Stimulated activated naive B cell treated with anti-CD40 and anti-IgM and Interleukin-4, amounts not matched to agents 10 μg/mL and 1 μg/mL and 100 μg/mL, for 72 hours (primary cell): ENCODE results near the gene COL5A3.
"Not testable (repeated sequence)": the region's sequence is repeated elsewhere in the genome, so short reads cannot be mapped to it uniquely, and the experiment has no call there.

Experiments used
- ATAC-seq, 2 donors: fragments of 150-1000 bp; cut with Tn5 transposase; replicated peaks; 2 replicates each; pipeline ENCODE4 v1.10.0; 2021; ENCODE audit warnings: moderate library complexity in 1 of 2
- DNase-seq: peaks from one replicate; pipeline ENCODE4 v3.0.0; 2021
- H3K27ac Mint-ChIP-seq: one replicate; pipeline ENCODE4 v1.8.0; 2022; ENCODE audit warnings: mild to moderate bottlenecking, mixed read lengths
- H3K27me3 Mint-ChIP-seq, 2 donors: one replicate each; pipeline ENCODE4 v1.8.0; 2022; ENCODE audit warnings: mixed read lengths in 2 of 2
- H3K36me3 Mint-ChIP-seq, 2 donors: one replicate each; pipeline ENCODE4 v1.8.0; 2022; ENCODE audit warnings: mixed read lengths in 2 of 2, mild to moderate bottlenecking in 1 of 2
- H3K4me1 Mint-ChIP-seq, 2 donors: one replicate each; pipeline ENCODE4 v1.8.0; 2022; ENCODE audit warnings: mixed read lengths in 2 of 2, mild to moderate bottlenecking in 1 of 2
- H3K4me3 Mint-ChIP-seq, 2 donors: one replicate each; pipeline ENCODE4 v1.8.0; 2022; ENCODE audit warnings: mild to moderate bottlenecking in 2 of 2, mixed read lengths in 2 of 2, moderate library complexity in 1 of 2
- H3K9me3 Mint-ChIP-seq, 2 donors: one replicate each; pipeline ENCODE4 v1.8.0; 2022; ENCODE audit warnings: mixed read lengths in 2 of 2, mild to moderate bottlenecking in 1 of 2

COL5A3 gene

GRCh38 chr19:10010247-10010691 lies at the start of gene COL5A3:
Gene COL5A3, minus strand, starts transcription at chr19:10010504. Its CDS starts 119 bp downstream, at chr19:10010385.
- DNase-seq (no peak), ATAC-seq (no peak)
- no peak within 1 kb of the TSS for H3K27ac Mint-ChIP-seq
- peaks cover 60 to 79% of the 10 kb centered on the region in 2 donors for H3K27me3 Mint-ChIP-seq
- H3K4me1 Mint-ChIP-seq: peaks cover 15 to 19% of the 10 kb centered on the region in 2 donors
- no peak within 1 kb of the TSS for H3K4me3 Mint-ChIP-seq
- H3K36me3 Mint-ChIP-seq: peaks cover 7 to 14% of the 10 kb centered on the region in 2 donors
- H3K9me3 Mint-ChIP-seq: peaks cover 6 to 9% of the 10 kb centered on the region in 2 donors

GRCh38 chr19:10052602-10053360 lies 42.5 kb upstream of the COL5A3 start:
- Mint-ChIP-seq H3K36me3 (peaks cover 0 to 2% of the 10 kb centered on the region in 2 donors), H3K4me3 (no peak overlapping the region), H3K9me3 (peaks cover 3 to 7% of the 10 kb centered on the region in 2 donors), H3K27me3 (peaks cover 6 to 25% of the 10 kb centered on the region in 2 donors), H3K4me1 (peaks cover 0 to 2% of the 10 kb centered on the region in 2 donors), H3K27ac (no peak overlapping the region)
- no peak for DNase-seq
- peak in 1 of 2 donors; percentile 33 for ATAC-seq

- no peak for ATAC-seq
- DNase-seq: no peak
- no peak overlapping the region for H3K4me3 Mint-ChIP-seq
- peaks cover 15% of the 10 kb centered on the region in 2 donors for H3K9me3 Mint-ChIP-seq
- H3K27me3 Mint-ChIP-seq: peaks cover 17 to 21% of the 10 kb centered on the region in 2 donors
- H3K36me3 Mint-ChIP-seq: peaks cover 1 to 7% of the 10 kb centered on the region in 2 donors
- H3K4me1 Mint-ChIP-seq: peaks cover 0 to 2% of the 10 kb centered on the region in 2 donors
- H3K27ac Mint-ChIP-seq: no peak overlapping the region
Measured at GRCh38 chr19:10049626-10050025, 39.3 kb upstream of the COL5A3 start.

GRCh38 chr19:10045371-10045770 lies 35.1 kb upstream of the COL5A3 start:
- ATAC-seq: no peak
- no peak overlapping the region for H3K4me3 Mint-ChIP-seq
- H3K27ac Mint-ChIP-seq: peak overlapping the region; percentile 25
- H3K9me3 Mint-ChIP-seq: peaks cover 45 to 48% of the 10 kb centered on the region in 2 donors
- H3K27me3 Mint-ChIP-seq: peaks cover 19 to 34% of the 10 kb centered on the region in 2 donors
- DNase-seq: no peak
- H3K36me3 Mint-ChIP-seq: peaks cover 16 to 25% of the 10 kb centered on the region in 2 donors
- H3K4me1 Mint-ChIP-seq: peaks cover 0 to 2% of the 10 kb centered on the region in 2 donors

GRCh38 chr19:10044390-10044789 lies 34.1 kb upstream of the COL5A3 start:
- Mint-ChIP-seq H3K9me3 (peaks cover 45 to 52% of the 10 kb centered on the region in 2 donors), H3K4me1 (peaks cover 0 to 2% of the 10 kb centered on the region in 2 donors), H3K27me3 (peaks cover 20 to 35% of the 10 kb centered on the region in 2 donors), H3K36me3 (peaks cover 16 to 25% of the 10 kb centered on the region in 2 donors), H3K4me3 (no peak overlapping the region), H3K27ac (no peak overlapping the region)
- DNase-seq: no peak
- no peak for ATAC-seq

GRCh38 chr19:10043286-10043927 lies 33.1 kb upstream of the COL5A3 start:
- peaks cover 16 to 25% of the 10 kb centered on the region in 2 donors for H3K36me3 Mint-ChIP-seq
- H3K27me3 Mint-ChIP-seq: peaks cover 30 to 44% of the 10 kb centered on the region in 2 donors
- no peak overlapping the region for H3K4me3 Mint-ChIP-seq
- ATAC-seq: no peak
- no peak overlapping the region for H3K27ac Mint-ChIP-seq
- peak; percentile 20 for DNase-seq
- peaks cover 47 to 48% of the 10 kb centered on the region in 2 donors for H3K9me3 Mint-ChIP-seq
- peaks cover 0 to 2% of the 10 kb centered on the region in 2 donors for H3K4me1 Mint-ChIP-seq

- peaks cover 9 to 12% of the 10 kb centered on the region in 2 donors for H3K36me3 Mint-ChIP-seq
- ATAC-seq (no peak), DNase-seq (no peak)
- H3K4me3 Mint-ChIP-seq: no peak overlapping the region
- no peaks in the 10 kb centered on the region for H3K4me1 Mint-ChIP-seq
- H3K27ac Mint-ChIP-seq: no peak overlapping the region
- H3K9me3 Mint-ChIP-seq: peaks cover 20 to 26% of the 10 kb centered on the region in 2 donors
- H3K27me3 Mint-ChIP-seq: peaks cover 29% of the 10 kb centered on the region in 2 donors
Measured at GRCh38 chr19:10037809-10038208, 27.5 kb upstream of the COL5A3 start.

GRCh38 chr19:10037367-10037766 lies 27.1 kb upstream of the COL5A3 start:
- Mint-ChIP-seq H3K4me3 (no peak overlapping the region), H3K36me3 (peaks cover 9 to 11% of the 10 kb centered on the region in 2 donors), H3K9me3 (peaks cover 15 to 23% of the 10 kb centered on the region in 2 donors), H3K27ac (no peak overlapping the region), H3K4me1 (no peaks in the 10 kb centered on the region), H3K27me3 (peaks cover 33 to 34% of the 10 kb centered on the region in 2 donors)
- ATAC-seq (no peak), DNase-seq (no peak)

- DNase-seq (no peak), ATAC-seq (no peak)
- Mint-ChIP-seq H3K27me3 (peaks cover 35 to 38% of the 10 kb centered on the region in 2 donors), H3K4me1 (no peaks in the 10 kb centered on the region), H3K36me3 (peaks cover 7% of the 10 kb centered on the region in 2 donors), H3K4me3 (no peak overlapping the region), H3K27ac (no peak overlapping the region), H3K9me3 (peaks cover 10 to 17% of the 10 kb centered on the region in 2 donors)
Measured at GRCh38 chr19:10036601-10037071, 26.3 kb upstream of the COL5A3 start.

- Mint-ChIP-seq H3K27ac (no peak overlapping the region), H3K4me3 (no peak overlapping the region), H3K36me3 (no peaks in the 10 kb centered on the region), H3K4me1 (no peaks in the 10 kb centered on the region), H3K9me3 (no peaks in the 10 kb centered on the region), H3K27me3 (peaks cover 19 to 22% of the 10 kb centered on the region in 2 donors)
- no peak for DNase-seq
- no peak for ATAC-seq
Measured at GRCh38 chr19:10033614-10034013, 23.3 kb upstream of the COL5A3 start.

GRCh38 chr19:10027158-10027997 lies 17.1 kb upstream of the COL5A3 start:
- Mint-ChIP-seq H3K9me3 (no peaks in the 10 kb centered on the region), H3K27me3 (peaks cover 23 to 27% of the 10 kb centered on the region in 2 donors), H3K4me3 (no peak overlapping the region), H3K27ac (no peak overlapping the region), H3K4me1 (no peaks in the 10 kb centered on the region), H3K36me3 (no peaks in the 10 kb centered on the region)
- DNase-seq: peak; percentile 76
- ATAC-seq: peak; percentile 97 to 99

GRCh38 chr19:10026744-10027143 lies 16.4 kb upstream of the COL5A3 start:
- no peaks in the 10 kb centered on the region for H3K9me3 Mint-ChIP-seq
- DNase-seq (no peak), ATAC-seq (no peak)
- no peaks in the 10 kb centered on the region for H3K4me1 Mint-ChIP-seq
- H3K36me3 Mint-ChIP-seq: no peaks in the 10 kb centered on the region
- H3K27ac Mint-ChIP-seq: no peak overlapping the region
- H3K27me3 Mint-ChIP-seq: peaks cover 21 to 25% of the 10 kb centered on the region in 2 donors
- no peak overlapping the region for H3K4me3 Mint-ChIP-seq

- not testable (repeated sequence) for DNase-seq, H3K9me3 Mint-ChIP-seq, ATAC-seq, H3K27ac Mint-ChIP-seq, H3K4me1 Mint-ChIP-seq, H3K4me3 Mint-ChIP-seq, H3K36me3 Mint-ChIP-seq
- H3K27me3 Mint-ChIP-seq: peaks cover 29 to 37% of the 10 kb centered on the region in 2 donors
Measured at GRCh38 chr19:10023096-10023495, 12.8 kb upstream of the COL5A3 start.

GRCh38 chr19:10021863-10022262 lies 11.6 kb upstream of the COL5A3 start:
- H3K4me3 Mint-ChIP-seq: no peak overlapping the region
- H3K9me3 Mint-ChIP-seq: peaks cover 0 to 2% of the 10 kb centered on the region in 2 donors
- no peak for DNase-seq
- no peak for ATAC-seq
- no peaks in the 10 kb centered on the region for H3K36me3 Mint-ChIP-seq
- no peaks in the 10 kb centered on the region for H3K4me1 Mint-ChIP-seq
- H3K27ac Mint-ChIP-seq: no peak overlapping the region
- H3K27me3 Mint-ChIP-seq: peaks cover 27 to 33% of the 10 kb centered on the region in 2 donors
